Skeletal muscle tissue (tissue), 4 donors: ENCODE data around the gene TNIP2. TPM values are rescaled to one million over a fixed set of nuclear protein-coding genes. Genes with fewer than 3 reads are reported as not detected.

ENCODE experiments used
- H3K27ac ChIP-seq: one replicate; pipeline ENCODE4 v1.7.0; 2013; ENCODE audit warnings: mild to moderate bottlenecking, low read depth, low read length, inconsistent platforms
- H3K27me3 ChIP-seq, 3 donors: one replicate each; pipeline ENCODE4 v1.7.0; 2013; ENCODE audit warnings: low read length in 3 of 3; ENCODE audit not compliant: control insufficient read depth in 3 of 3, insufficient read depth in 3 of 3
- H3K36me3 ChIP-seq, 3 donors: one replicate each; pipeline ENCODE4 v1.7.0; 2013; ENCODE audit warnings: low read length in 3 of 3; ENCODE audit not compliant: control insufficient read depth in 3 of 3, insufficient read depth in 3 of 3
- H3K4me1 ChIP-seq, 3 donors: one replicate each; pipeline ENCODE4 v1.7.0; 2013; ENCODE audit warnings: low read length in 3 of 3, mild to moderate bottlenecking in 3 of 3; ENCODE audit not compliant: control insufficient read depth in 3 of 3, insufficient read depth in 3 of 3
- H3K4me3 ChIP-seq, 3 donors: one replicate each; pipeline ENCODE4 v1.7.0; 2013; ENCODE audit warnings: low read length in 3 of 3
- H3K9ac ChIP-seq, 3 donors: one replicate each; pipeline ENCODE4 v1.7.0; 2013; ENCODE audit warnings: low read length in 3 of 3, mild to moderate bottlenecking in 3 of 3, moderate library complexity in 2 of 3, low read depth in 1 of 3
- H3K9me3 ChIP-seq, 3 donors: one replicate each; pipeline ENCODE4 v1.7.0; 2013; ENCODE audit warnings: low read length in 3 of 3; ENCODE audit not compliant: control insufficient read depth in 3 of 3
- total RNA-seq: library from RNA; depleted of rRNA; stranded (reverse); fragments of >200 nt; gene quantifications from one replicate; pipeline ENCODE4 v1.2.3, GENCODE V29; 2014
- donor health status: Osteomylitis.

Gene TNIP2
- 14.6 TPM for total RNA-seq

- H3K9me3 ChIP-seq = no peaks in the 10 kb centered on the region
- H3K27ac ChIP-seq = peak within 1 kb of the TSS; percentile 69
- peak within 1 kb of the TSS; percentile 59 to 89 (median 83) for H3K4me3 ChIP-seq
- H3K4me1 ChIP-seq = peaks cover 10 to 20% (median 12%) of the 10 kb centered on the region in 3 donors
- no peaks in the 10 kb centered on the region for H3K27me3 ChIP-seq
- H3K9ac ChIP-seq = peak within 1 kb of the TSS; percentile 77 to 87 (median 86)
- no peaks in the 10 kb centered on the region for H3K36me3 ChIP-seq
These were observed at the start of gene TNIP2 for GRCh38 chr4:2755821-2756690. Gene TNIP2, minus strand, starts transcription at chr4:2756336. Its CDS starts 47 bp downstream, at chr4:2756289.

GRCh38 chr4:2804973-2805501, 48.9 kb upstream of the TNIP2 start:
- Histone ChIP-seq H3K4me3 (no peak overlapping the region), H3K27ac (no peak overlapping the region)

GRCh38 chr4:2804449-2804972, 48.4 kb upstream of the TNIP2 start:
- H3K27ac ChIP-seq = no peak overlapping the region
- H3K4me1 ChIP-seq = peaks cover 66 to 78% (median 73%) of the 10 kb centered on the region in 3 donors

More at GRCh38 chr4:2804973-2805501, 48.9 kb upstream of the TNIP2 start:
- H3K27me3 ChIP-seq = no peaks in the 10 kb centered on the region
- H3K9me3 ChIP-seq = no peaks in the 10 kb centered on the region
- no peaks in the 10 kb centered on the region for H3K36me3 ChIP-seq
- peak overlapping the region in 1 of 3 donors; percentile 57 for H3K9ac ChIP-seq
- peaks cover 67 to 79% (median 74%) of the 10 kb centered on the region in 3 donors for H3K4me1 ChIP-seq

GRCh38 chr4:2803624-2804448, 47.7 kb upstream of the TNIP2 start:
- H3K36me3 ChIP-seq = no peaks in the 10 kb centered on the region
- no peak overlapping the region for H3K9ac ChIP-seq
- H3K27ac ChIP-seq = no peak overlapping the region
- no peak overlapping the region for H3K4me3 ChIP-seq
- no peaks in the 10 kb centered on the region for H3K27me3 ChIP-seq
- no peaks in the 10 kb centered on the region for H3K9me3 ChIP-seq
- H3K4me1 ChIP-seq = peaks cover 69 to 81% (median 76%) of the 10 kb centered on the region in 3 donors

More at GRCh38 chr4:2804449-2804972, 48.4 kb upstream of the TNIP2 start:
- H3K27me3 ChIP-seq = no peaks in the 10 kb centered on the region
- H3K9me3 ChIP-seq = no peaks in the 10 kb centered on the region
- no peaks in the 10 kb centered on the region for H3K36me3 ChIP-seq
- no peak overlapping the region for H3K4me3 ChIP-seq
- peak overlapping the region in 1 of 3 donors; percentile 57 for H3K9ac ChIP-seq

- H3K36me3 ChIP-seq = no peaks in the 10 kb centered on the region
- H3K9ac ChIP-seq = no peak overlapping the region
- no peaks in the 10 kb centered on the region for H3K27me3 ChIP-seq
- H3K9me3 ChIP-seq = no peaks in the 10 kb centered on the region
- H3K27ac ChIP-seq = no peak overlapping the region
- H3K4me3 ChIP-seq = no peak overlapping the region
- peaks cover 74 to 90% (median 86%) of the 10 kb centered on the region in 3 donors for H3K4me1 ChIP-seq
These were observed 46.7 kb upstream of the TNIP2 start for GRCh38 chr4:2802618-2803531.

GRCh38 chr4:2800691-2801596, 44.8 kb upstream of the TNIP2 start:
- Histone ChIP-seq H3K9me3 (no peaks in the 10 kb centered on the region), H3K36me3 (no peaks in the 10 kb centered on the region), H3K27ac (peak overlapping the region; percentile 87), H3K4me1 (peaks cover 71 to 91% (median 87%) of the 10 kb centered on the region in 3 donors), H3K27me3 (no peaks in the 10 kb centered on the region), H3K4me3 (peak overlapping the region; percentile 36 to 43 (median 41)), H3K9ac (peak overlapping the region; percentile 45 to 74 (median 62))

GRCh38 chr4:2799971-2800690, 44.0 kb upstream of the TNIP2 start:
- H3K9me3 ChIP-seq = no peaks in the 10 kb centered on the region
- no peaks in the 10 kb centered on the region for H3K27me3 ChIP-seq
- peak overlapping the region; percentile 87 for H3K27ac ChIP-seq
- H3K36me3 ChIP-seq = no peaks in the 10 kb centered on the region
- peaks cover 71 to 91% (median 85%) of the 10 kb centered on the region in 3 donors for H3K4me1 ChIP-seq
- H3K4me3 ChIP-seq = peak overlapping the region; percentile 36 to 43 (median 41)
- peak overlapping the region in 2 of 3 donors; percentile 45 to 62 for H3K9ac ChIP-seq
